Ovary (tissue), 3 donors: ENCODE measurements around the gene HIRA.

Source experiments
- CTCF ChIP-seq, 3 donors: fragments of 450-650 bp in 2 of 3; fragments of 200-600 bp in 1 of 3; IDR thresholded peaks; one replicate each; pipeline versions ENCODE4 v1.5.1 to v1.8.0; 2016 to 2022; ENCODE audit warnings: antibody characterized with exemption in 3 of 3, mild to moderate bottlenecking in 1 of 3
- EP300 ChIP-seq: sonication (generic); formaldehyde crosslinking; IDR thresholded peaks from one replicate; pipeline ENCODE4 v1.6.1; 2017; ENCODE audit warnings: antibody characterized with exemption
- POLR2A ChIP-seq: fragments of 450-650 bp; IDR thresholded peaks from one replicate; pipeline ENCODE4 v1.6.1; 2017; ENCODE audit warnings: antibody characterized with exemption, mild to moderate bottlenecking, moderate library complexity
- donor health status: DM: no; HTN: no; CAD: no.

GRCh38 chr22:19398206-19398605 is 33.3 kb downstream of the HIRA start:
- TF ChIP-seq CTCF (IDR thresholded peaks at IDR 0.05), result no peak
- no peak for TF ChIP-seq POLR2A
- no peak for TF ChIP-seq EP300
